H1 (cell line): ENCODE results near the gene CEL. TPM values are rescaled to one million over a fixed set of nuclear protein-coding genes. Genes with fewer than 3 reads are reported as not detected.

Experiments
- GABPA ChIP-seq: IDR thresholded peaks from 2 replicates; pipeline ENCODE4 v1.6.1; 2011; ENCODE audit warnings: mild to moderate bottlenecking, low read length, moderate library complexity, borderline replicate concordance; ENCODE audit not compliant: insufficient read depth
- KDM1A ChIP-seq: fragments of 200-600, 300-600 bp; sonication (generic); IDR thresholded peaks from 2 replicates; pipeline ENCODE4 v1.7.1; 2016; ENCODE audit warnings: mild to moderate bottlenecking, low read length, borderline replicate concordance
- POU5F1 ChIP-seq: IDR thresholded peaks from 2 replicates; pipeline ENCODE4 v1.6.1; 2011; ENCODE audit warnings: low read depth, mild to moderate bottlenecking, low read length, moderate library complexity
- SP1 ChIP-seq: IDR thresholded peaks from 2 replicates; pipeline ENCODE4 v1.6.1; 2011; ENCODE audit warnings: low read depth, low read length
- polyA plus RNA-seq, 7 experiments: library from polyadenylated mRNA; depleted of rRNA in 3 of 7; stranded (reverse) in 5 of 7; unstranded in 2 of 7; fragments of >200 nt in 5 of 7; fragments of 200-250 nt in 2 of 7; gene quantifications; 1 replicate in 5 of 7; 2 replicates in 1 of 7; 4 replicates in 1 of 7; pipeline versions ENCODE4 v1.2.1 to v1.2.3, GENCODE V29; 2011 to 2013; ENCODE audit warnings: missing spikeins in 2 of 7, mixed read lengths in 2 of 7
- total RNA-seq: library from RNA; stranded (reverse); fragmentation: NEBNext Ultra II Directional; extraction: Animal tissue kit (Norgen Biotek cat#: 25700); gene quantifications from 2 replicates; pipeline ENCODE4 v1.2.1, GENCODE V29; 2021

CEL gene
- total and polyA plus RNA-seq, 2 of the 8 experiments (the other 6 are each of a cell fraction or from before 2014, with no cell fraction given), result 1.8 to 3.4 TPM

GRCh38 chr9:133059623-133060022 is 2.2 kb upstream of the CEL start (continued):
- TF ChIP-seq KDM1A (no peak), POU5F1 (no peak), SP1 (no peak), GABPA (no peak)
- TF ChIP-seq, all 59 proteins: peak for 0
